Mammary epithelial cell (primary cell): ENCODE data around the gene TMEM92.

Experiments
- CTCF ChIP-seq, 2 donors: IDR thresholded peaks in 1 of 2; conservative IDR thresholded peaks in 1 of 2; 2 replicates each; pipeline ENCODE4 v1.5.1; 2011 to 2012; ENCODE audit warnings: inconsistent platforms in 2 of 2, low read length in 2 of 2, mild to moderate bottlenecking in 2 of 2, control low read depth in 1 of 2, low read depth in 1 of 2; ENCODE audit not compliant: insufficient read depth in 1 of 2; ENCODE audit errors: extremely low read depth in 1 of 2
- EZH2 ChIP-seq: IDR thresholded peaks from 2 replicates; pipeline ENCODE4 v1.6.1; 2012; ENCODE audit warnings: low read length, inconsistent platforms, borderline replicate concordance

- no peak for TF ChIP-seq CTCF (conservative IDR thresholded peaks at IDR 0.05 in 1 of 2, IDR thresholded peaks at IDR 0.05 in 1 of 2; ENCODE audit: extremely low read depth in 1 of 2, insufficient read depth in 1 of 2, low read depth in 1 of 2, low read length in 2 of 2)
- no peak for TF ChIP-seq EZH2
These were observed 6.2 kb upstream of the TMEM92 start for GRCh38 chr17:50268026-50268425.
